Neural cell (in vitro differentiated cells): ENCODE measurements around the gene TSPAN1. TPM values are rescaled to one million over a fixed set of nuclear protein-coding genes. Genes with fewer than 3 reads are reported as not detected.

ENCODE experiments used
- H2AFZ ChIP-seq: fragments of 200-600, 300-800 bp; sonication (generic), shearing (Covaris generic); 2 replicates; pipeline ENCODE4 v1.6.0; 2014; ENCODE audit warnings: low read depth, mild to moderate bottlenecking, antibody characterized with exemption, low read length, moderate library complexity
- H3F3A ChIP-seq: fragments of 200-600 bp; shearing (Covaris generic); 2 replicates; pipeline ENCODE4 v1.6.1; 2016; ENCODE audit warnings: mild to moderate bottlenecking, moderate library complexity, mixed read lengths, antibody characterized with exemption, low read length; ENCODE audit not compliant: insufficient read depth, poor library complexity, severe bottlenecking
- H3K27ac ChIP-seq: fragments of 200-600, 300-800 bp; sonication (generic), shearing (Covaris generic); 2 replicates; pipeline ENCODE4 v1.5.1; 2014; ENCODE audit warnings: mild to moderate bottlenecking, low read length, moderate library complexity
- H3K27me3 ChIP-seq: fragments of 300-800, 200-600 bp; sonication (generic), shearing (Covaris generic); 2 replicates; pipeline ENCODE4 v1.6.0; 2014; ENCODE audit warnings: mild to moderate bottlenecking, low read depth, low read length, moderate library complexity; ENCODE audit not compliant: insufficient read depth
- H3K36me3 ChIP-seq: fragments of 300-800, 200-600 bp; sonication (generic), shearing (Covaris generic); 2 replicates; pipeline ENCODE4 v1.5.1; 2014; ENCODE audit warnings: mild to moderate bottlenecking, antibody characterized with exemption, low read length, moderate library complexity; ENCODE audit not compliant: insufficient read depth
- H3K4me2 ChIP-seq: fragments of 300-800, 200-600 bp; sonication (generic), shearing (Covaris generic); 2 replicates; pipeline ENCODE4 v1.6.0; 2014; ENCODE audit warnings: mild to moderate bottlenecking, low read length
- H3K4me3 ChIP-seq: fragments of 300-800, 200-600 bp; sonication (generic), shearing (Covaris generic); 2 replicates; pipeline ENCODE4 v1.5.1; 2014; ENCODE audit warnings: mild to moderate bottlenecking, low read length, moderate library complexity
- H3K79me2 ChIP-seq: fragments of 200-600 bp; shearing (Covaris generic); replicated peaks from 2 replicates; pipeline ENCODE4 v1.6.0; 2014; ENCODE audit warnings: mild to moderate bottlenecking, low read length, moderate library complexity; ENCODE audit not compliant: insufficient read depth
- H3K9ac ChIP-seq: fragments of 300-800, 200-600 bp; sonication (generic), shearing (Covaris generic); 2 replicates; pipeline ENCODE4 v1.6.1; 2016; ENCODE audit warnings: mild to moderate bottlenecking, low read length, mixed read lengths
- H3K9me2 ChIP-seq: fragments of 200-600 bp; shearing (Covaris generic); 2 replicates; pipeline ENCODE4 v1.6.1; 2016; ENCODE audit warnings: mild to moderate bottlenecking, low read length, mixed read lengths; ENCODE audit not compliant: insufficient read depth
- H3K9me3 ChIP-seq: fragments of 200-600, 300-800 bp; sonication (generic), shearing (Covaris generic); 2 replicates; pipeline ENCODE4 v1.6.1; 2016; ENCODE audit warnings: mild to moderate bottlenecking, mixed run types, low read length, moderate library complexity, mixed read lengths
- H4K20me1 ChIP-seq: fragments of 200-600 bp; shearing (Covaris generic); 2 replicates; pipeline ENCODE4 v1.6.1; 2016; ENCODE audit warnings: mild to moderate bottlenecking, mixed run types; ENCODE audit not compliant: insufficient read depth
- EP300 ChIP-seq: fragments of 450-650 bp; conservative IDR thresholded peaks from 2 replicates; pipeline ENCODE4 v1.6.1; 2014; ENCODE audit warnings: antibody characterized with exemption, mild to moderate bottlenecking, moderate library complexity; ENCODE audit not compliant: poor library complexity, severe bottlenecking
- EZH2 ChIP-seq: fragments of 200-600, 300-800 bp; shearing (Covaris generic), sonication (generic); IDR thresholded peaks from 2 replicates; pipeline ENCODE4 v1.6.1; 2014; ENCODE audit warnings: antibody characterized with exemption, low read length, borderline replicate concordance, mild to moderate bottlenecking; ENCODE audit not compliant: insufficient read depth, poor library complexity, severe bottlenecking
- MXI1 ChIP-seq: fragments of 450-650 bp; conservative IDR thresholded peaks from 2 replicates; pipeline ENCODE4 v1.6.1; 2014; ENCODE audit warnings: antibody characterized with exemption, mild to moderate bottlenecking; ENCODE audit not compliant: poor library complexity, severe bottlenecking
- POLR2AphosphoS5 ChIP-seq: IDR thresholded peaks from 2 replicates; pipeline ENCODE4 v1.6.1; 2012
- RAD21 ChIP-seq: fragments of 450-650 bp; conservative IDR thresholded peaks from 2 replicates; pipeline ENCODE4 v1.6.1; 2014; ENCODE audit warnings: antibody characterized with exemption, mild to moderate bottlenecking, moderate library complexity
- SMC3 ChIP-seq: fragments of 450-650 bp; conservative IDR thresholded peaks from 2 replicates; pipeline ENCODE4 v1.6.1; 2014; ENCODE audit warnings: antibody characterized with exemption, mild to moderate bottlenecking, moderate library complexity; ENCODE audit not compliant: poor library complexity
- TAF1 ChIP-seq: IDR thresholded peaks from 2 replicates; pipeline ENCODE4 v1.6.1; 2012; ENCODE audit warnings: low read depth
- polyA plus RNA-seq: library from polyadenylated mRNA; depleted of rRNA; stranded (reverse); fragments of >200 nt; gene quantifications from 2 replicates; pipeline ENCODE4 v1.2.3, GENCODE V29; 2014
- TF ChIP-seq, protein P1 (sequence below): fragments of 450-650 bp; IDR thresholded peaks from 2 replicates; pipeline ENCODE4 v1.5.1; 2014; ENCODE audit warnings: antibody characterized with exemption, mild to moderate bottlenecking, moderate library complexity; ENCODE audit not compliant: poor library complexity, severe bottlenecking
- TF ChIP-seq, protein P2 (sequence below): IDR thresholded peaks from 2 replicates; pipeline ENCODE4 v1.6.1; 2012; ENCODE audit warnings: borderline replicate concordance

TSPAN1 gene
- polyA plus RNA-seq, 1 donor from 2014 or later, result 0.62 TPM

GRCh38 chr1:46152016-46152415 is 22.9 kb upstream of the TSPAN1 start:
- TF ChIP-seq EP300, result no peak
- TF ChIP-seq RAD21, result no peak
- TF ChIP-seq TAF1, result no peak
- TF ChIP-seq, protein P1, sequence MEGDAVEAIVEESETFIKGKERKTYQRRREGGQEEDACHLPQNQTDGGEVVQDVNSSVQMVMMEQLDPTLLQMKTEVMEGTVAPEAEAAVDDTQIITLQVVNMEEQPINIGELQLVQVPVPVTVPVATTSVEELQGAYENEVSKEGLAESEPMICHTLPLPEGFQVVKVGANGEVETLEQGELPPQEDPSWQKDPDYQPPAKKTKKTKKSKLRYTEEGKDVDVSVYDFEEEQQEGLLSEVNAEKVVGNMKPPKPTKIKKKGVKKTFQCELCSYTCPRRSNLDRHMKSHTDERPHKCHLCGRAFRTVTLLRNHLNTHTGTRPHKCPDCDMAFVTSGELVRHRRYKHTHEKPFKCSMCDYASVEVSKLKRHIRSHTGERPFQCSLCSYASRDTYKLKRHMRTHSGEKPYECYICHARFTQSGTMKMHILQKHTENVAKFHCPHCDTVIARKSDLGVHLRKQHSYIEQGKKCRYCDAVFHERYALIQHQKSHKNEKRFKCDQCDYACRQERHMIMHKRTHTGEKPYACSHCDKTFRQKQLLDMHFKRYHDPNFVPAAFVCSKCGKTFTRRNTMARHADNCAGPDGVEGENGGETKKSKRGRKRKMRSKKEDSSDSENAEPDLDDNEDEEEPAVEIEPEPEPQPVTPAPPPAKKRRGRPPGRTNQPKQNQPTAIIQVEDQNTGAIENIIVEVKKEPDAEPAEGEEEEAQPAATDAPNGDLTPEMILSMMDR, result no peak
- TF ChIP-seq, protein P2, sequence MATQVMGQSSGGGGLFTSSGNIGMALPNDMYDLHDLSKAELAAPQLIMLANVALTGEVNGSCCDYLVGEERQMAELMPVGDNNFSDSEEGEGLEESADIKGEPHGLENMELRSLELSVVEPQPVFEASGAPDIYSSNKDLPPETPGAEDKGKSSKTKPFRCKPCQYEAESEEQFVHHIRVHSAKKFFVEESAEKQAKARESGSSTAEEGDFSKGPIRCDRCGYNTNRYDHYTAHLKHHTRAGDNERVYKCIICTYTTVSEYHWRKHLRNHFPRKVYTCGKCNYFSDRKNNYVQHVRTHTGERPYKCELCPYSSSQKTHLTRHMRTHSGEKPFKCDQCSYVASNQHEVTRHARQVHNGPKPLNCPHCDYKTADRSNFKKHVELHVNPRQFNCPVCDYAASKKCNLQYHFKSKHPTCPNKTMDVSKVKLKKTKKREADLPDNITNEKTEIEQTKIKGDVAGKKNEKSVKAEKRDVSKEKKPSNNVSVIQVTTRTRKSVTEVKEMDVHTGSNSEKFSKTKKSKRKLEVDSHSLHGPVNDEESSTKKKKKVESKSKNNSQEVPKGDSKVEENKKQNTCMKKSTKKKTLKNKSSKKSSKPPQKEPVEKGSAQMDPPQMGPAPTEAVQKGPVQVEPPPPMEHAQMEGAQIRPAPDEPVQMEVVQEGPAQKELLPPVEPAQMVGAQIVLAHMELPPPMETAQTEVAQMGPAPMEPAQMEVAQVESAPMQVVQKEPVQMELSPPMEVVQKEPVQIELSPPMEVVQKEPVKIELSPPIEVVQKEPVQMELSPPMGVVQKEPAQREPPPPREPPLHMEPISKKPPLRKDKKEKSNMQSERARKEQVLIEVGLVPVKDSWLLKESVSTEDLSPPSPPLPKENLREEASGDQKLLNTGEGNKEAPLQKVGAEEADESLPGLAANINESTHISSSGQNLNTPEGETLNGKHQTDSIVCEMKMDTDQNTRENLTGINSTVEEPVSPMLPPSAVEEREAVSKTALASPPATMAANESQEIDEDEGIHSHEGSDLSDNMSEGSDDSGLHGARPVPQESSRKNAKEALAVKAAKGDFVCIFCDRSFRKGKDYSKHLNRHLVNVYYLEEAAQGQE, result no peak
- TF ChIP-seq MXI1, result no peak
- no peak for TF ChIP-seq EZH2
- TF ChIP-seq SMC3, result no peak
- no peak for TF ChIP-seq POLR2AphosphoS5
- H3K9ac ChIP-seq, result no peak overlapping the region
- H3K36me3 ChIP-seq, result no peaks in the 10 kb centered on the region

DNA sequence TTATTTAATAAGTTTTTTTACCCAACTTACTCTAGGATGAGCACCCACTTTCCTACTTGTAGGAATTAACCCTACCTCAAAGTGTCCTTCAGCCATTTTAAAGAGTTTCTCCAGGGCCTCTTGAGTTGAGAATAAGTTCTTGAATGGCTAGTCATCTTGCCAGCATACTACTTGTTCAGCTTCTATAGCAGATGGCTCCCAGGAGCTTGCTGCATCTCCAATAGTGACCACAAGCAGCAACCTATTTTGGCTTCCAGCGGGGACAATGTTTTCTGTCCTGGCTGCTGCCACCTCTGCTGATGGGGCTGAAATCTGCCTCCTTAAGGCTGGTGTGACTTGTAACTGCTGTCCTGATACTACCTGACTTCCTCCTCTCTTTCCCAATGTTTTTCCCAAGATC is 21.7 kb upstream of the TSPAN1 start:
- Histone ChIP-seq H3K9me3 (no peaks in the 10 kb centered on the region), H3K4me2 (no peak overlapping the region), H3K27me3 (no peaks in the 10 kb centered on the region), H3K9ac (no peak overlapping the region), H2AFZ (no peak overlapping the region), H3K9me2 (no peaks in the 10 kb centered on the region), H3K27ac (no peak overlapping the region), H3K36me3 (no peaks in the 10 kb centered on the region), H3K4me3 (no peak overlapping the region), H4K20me1 (no peaks in the 10 kb centered on the region), H3F3A (no peaks in the 10 kb centered on the region), H3K79me2 (no peaks in the 10 kb centered on the region)
- TF ChIP-seq MXI1, result no peak
- TF ChIP-seq EP300, result no peak
- no peak for TF ChIP-seq POLR2AphosphoS5

More at GRCh38 chr1:46152016-46152415, 22.9 kb upstream of the TSPAN1 start:
- Histone ChIP-seq H2AFZ (no peak overlapping the region), H4K20me1 (no peaks in the 10 kb centered on the region), H3K27me3 (no peaks in the 10 kb centered on the region), H3K9me3 (no peaks in the 10 kb centered on the region), H3K79me2 (no peaks in the 10 kb centered on the region), H3K9me2 (no peaks in the 10 kb centered on the region), H3K4me3 (no peak overlapping the region), H3K27ac (no peak overlapping the region), H3K4me2 (no peak overlapping the region), H3F3A (no peaks in the 10 kb centered on the region)

GRCh38 chr1:46153732-46154131 is 21.2 kb upstream of the TSPAN1 start:
- no peaks in the 10 kb centered on the region for H3K9me2 ChIP-seq
- no peak overlapping the region for H3K4me2 ChIP-seq
- H3F3A ChIP-seq, result no peaks in the 10 kb centered on the region
- H3K27me3 ChIP-seq, result no peaks in the 10 kb centered on the region
- H3K36me3 ChIP-seq, result no peaks in the 10 kb centered on the region
- TF ChIP-seq MXI1 (no peak), POLR2AphosphoS5 (no peak), SMC3 (no peak), RAD21 (no peak), EZH2 (no peak), TAF1 (no peak), EP300 (no peak)
- TF ChIP-seq, protein P1, result no peak
- TF ChIP-seq, protein P2, result no peak
- no peak overlapping the region for H2AFZ ChIP-seq
- H3K4me3 ChIP-seq, result no peak overlapping the region
- no peak overlapping the region for H3K9ac ChIP-seq
- no peak overlapping the region for H3K27ac ChIP-seq
- H4K20me1 ChIP-seq, result no peaks in the 10 kb centered on the region
- no peaks in the 10 kb centered on the region for H3K79me2 ChIP-seq
- no peaks in the 10 kb centered on the region for H3K9me3 ChIP-seq
